IMR-90 (cell line): Measurements from ENCODE around the gene RHBDF1.

Experiments used
- RAD21 ChIP-seq: IDR thresholded peaks from 2 replicates; pipeline ENCODE4 v1.6.1; 2012; ENCODE audit warnings: low read length, improper control_type of control experiment
- RCOR1 ChIP-seq: IDR thresholded peaks from 2 replicates; pipeline ENCODE4 v1.6.1; 2012; ENCODE audit warnings: mild to moderate bottlenecking, low read length, improper control_type of control experiment; ENCODE audit not compliant: insufficient replicate concordance
- TF ChIP-seq, protein P1 (sequence below): conservative IDR thresholded peaks from 2 replicates; pipeline ENCODE4 v1.5.1; 2012; ENCODE audit warnings: mild to moderate bottlenecking, low read depth, low read length, improper control_type of control experiment

DNA sequence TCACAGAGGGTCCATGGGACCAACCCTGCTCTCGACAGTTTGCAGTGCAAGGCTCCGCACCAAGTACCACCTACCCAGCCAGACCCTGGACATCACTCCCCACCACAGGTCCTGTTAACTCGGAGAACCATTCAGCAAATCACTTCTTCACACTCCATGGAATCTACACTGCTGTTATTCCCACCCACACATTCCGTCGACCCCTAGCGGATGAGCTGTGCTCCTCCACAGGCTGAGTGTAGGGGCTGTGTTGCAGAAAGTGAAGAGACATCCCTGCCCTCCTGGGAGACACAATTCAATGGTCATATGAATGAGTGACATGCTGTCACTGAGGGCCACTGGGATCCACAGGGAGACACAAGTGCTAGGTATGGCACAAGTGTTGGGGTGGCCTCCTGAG is 33.1 kb upstream of the RHBDF1 start:
- no peak for TF ChIP-seq RCOR1
- TF ChIP-seq, protein P1, sequence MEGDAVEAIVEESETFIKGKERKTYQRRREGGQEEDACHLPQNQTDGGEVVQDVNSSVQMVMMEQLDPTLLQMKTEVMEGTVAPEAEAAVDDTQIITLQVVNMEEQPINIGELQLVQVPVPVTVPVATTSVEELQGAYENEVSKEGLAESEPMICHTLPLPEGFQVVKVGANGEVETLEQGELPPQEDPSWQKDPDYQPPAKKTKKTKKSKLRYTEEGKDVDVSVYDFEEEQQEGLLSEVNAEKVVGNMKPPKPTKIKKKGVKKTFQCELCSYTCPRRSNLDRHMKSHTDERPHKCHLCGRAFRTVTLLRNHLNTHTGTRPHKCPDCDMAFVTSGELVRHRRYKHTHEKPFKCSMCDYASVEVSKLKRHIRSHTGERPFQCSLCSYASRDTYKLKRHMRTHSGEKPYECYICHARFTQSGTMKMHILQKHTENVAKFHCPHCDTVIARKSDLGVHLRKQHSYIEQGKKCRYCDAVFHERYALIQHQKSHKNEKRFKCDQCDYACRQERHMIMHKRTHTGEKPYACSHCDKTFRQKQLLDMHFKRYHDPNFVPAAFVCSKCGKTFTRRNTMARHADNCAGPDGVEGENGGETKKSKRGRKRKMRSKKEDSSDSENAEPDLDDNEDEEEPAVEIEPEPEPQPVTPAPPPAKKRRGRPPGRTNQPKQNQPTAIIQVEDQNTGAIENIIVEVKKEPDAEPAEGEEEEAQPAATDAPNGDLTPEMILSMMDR = no peak
- no peak for TF ChIP-seq RAD21
